Activated T-cell treated with anti-CD3 and anti-CD28 coated beads, Interleukin-2, amount 50 U/mL, for 24 hours (primary cell): ENCODE measurements around the gene NFE2L3.
"Not testable (repeated sequence)": the region's sequence is repeated elsewhere in the genome, so short reads cannot be mapped to it uniquely, and the experiment has no call there.

Source experiments
- DNase-seq: peaks from one replicate; pipeline ENCODE4 v3.0.0-alpha.2; 2020
- H3K27ac Mint-ChIP-seq: 2 replicates; pipeline ENCODE4 v1.8.0; 2020; ENCODE audit warnings: mild to moderate bottlenecking, mixed read lengths
- H3K27me3 Mint-ChIP-seq: 2 replicates; pipeline ENCODE4 v1.8.0; 2020; ENCODE audit warnings: mixed read lengths
- H3K36me3 Mint-ChIP-seq: 2 replicates; pipeline ENCODE4 v1.8.0; 2020; ENCODE audit warnings: low read depth, mixed read lengths
- H3K4me1 Mint-ChIP-seq: 2 replicates; pipeline ENCODE4 v1.8.0; 2020; ENCODE audit warnings: low read depth, mixed read lengths
- H3K4me3 Mint-ChIP-seq: 2 replicates; pipeline ENCODE4 v1.8.0; 2020; ENCODE audit warnings: mild to moderate bottlenecking, moderate library complexity, mixed read lengths
- H3K9me3 Mint-ChIP-seq: 2 replicates; pipeline ENCODE4 v1.8.0; 2020; ENCODE audit warnings: mixed read lengths

NFE2L3 gene

DNA sequence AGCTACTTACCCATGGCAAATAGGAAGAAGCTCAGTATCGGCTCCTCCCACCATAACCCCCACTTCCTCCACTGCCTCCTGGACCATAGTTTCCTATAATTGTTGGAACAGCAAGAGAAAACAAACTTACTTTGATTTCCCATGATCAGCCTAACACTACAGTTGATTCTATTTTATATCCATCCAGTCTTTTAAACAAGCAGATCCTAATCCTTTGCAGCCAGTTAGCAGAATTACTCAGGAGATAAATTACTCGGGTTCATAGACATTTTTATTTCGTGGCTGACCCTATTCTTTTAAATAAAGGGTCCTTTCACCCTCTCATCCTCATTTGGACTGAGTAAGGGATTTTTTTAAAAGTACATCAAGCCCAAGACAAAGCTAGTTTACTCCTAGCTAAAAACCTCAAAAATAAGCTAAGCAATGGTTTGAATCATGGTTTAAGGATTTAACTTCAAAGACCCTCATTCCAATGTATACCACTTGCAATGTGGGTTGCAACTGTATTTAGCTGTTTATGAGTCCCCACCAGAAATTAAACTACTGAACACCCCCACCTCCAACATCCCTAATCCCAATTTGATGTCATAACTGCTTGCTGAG, 40.6 kb downstream of the NFE2L3 start:
- Mint-ChIP-seq H3K9me3 (no peaks in the 10 kb centered on the region), H3K36me3 (peaks cover 100% of the 10 kb centered on the region), H3K4me1 (peaks cover 92% of the 10 kb centered on the region), H3K27me3 (no peaks in the 10 kb centered on the region), H3K4me3 (peak overlapping the region; percentile 100), H3K27ac (peak overlapping the region; percentile 96)
- no peak for DNase-seq

GRCh38 chr7:26193432-26194207, 41.6 kb downstream of the NFE2L3 start:
- H3K9me3 Mint-ChIP-seq = no peaks in the 10 kb centered on the region
- H3K4me1 Mint-ChIP-seq = peaks cover 81% of the 10 kb centered on the region
- H3K27me3 Mint-ChIP-seq = no peaks in the 10 kb centered on the region
- DNase-seq = no peak
- H3K4me3 Mint-ChIP-seq = peak overlapping the region; percentile 100
- peak overlapping the region; percentile 96 for H3K27ac Mint-ChIP-seq
- peaks cover 99% of the 10 kb centered on the region for H3K36me3 Mint-ChIP-seq

DNA sequence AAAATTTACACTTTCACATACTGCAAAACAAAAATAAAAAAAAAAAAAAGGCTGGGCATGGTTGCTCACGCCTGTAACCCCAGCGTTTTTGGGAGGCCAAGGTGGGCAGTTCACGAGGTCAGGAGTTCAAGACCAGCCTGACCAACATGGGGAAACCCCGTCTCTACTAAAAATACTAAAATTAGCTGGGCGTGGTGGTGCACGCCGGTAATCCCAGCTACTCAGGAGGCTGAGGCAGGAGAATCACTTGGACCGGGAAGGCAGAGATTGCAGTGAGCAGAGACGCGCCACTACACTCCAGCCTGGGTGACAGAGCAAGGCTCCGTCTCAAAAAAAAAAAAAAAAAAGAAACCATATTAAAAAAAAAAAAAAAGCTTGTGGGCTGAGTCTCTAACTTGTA, 42.8 kb downstream of the NFE2L3 start:
- Mint-ChIP-seq H3K36me3 (peaks cover 99% of the 10 kb centered on the region), H3K4me1 (peaks cover 70% of the 10 kb centered on the region), H3K27ac (peak overlapping the region; percentile 96), H3K4me3 (peak overlapping the region; percentile 100)
- not testable (repeated sequence) for H3K9me3 Mint-ChIP-seq, H3K27me3 Mint-ChIP-seq, DNase-seq

- Mint-ChIP-seq H3K9me3 (no peaks in the 10 kb centered on the region), H3K36me3 (peaks cover 99% of the 10 kb centered on the region), H3K4me1 (peaks cover 67% of the 10 kb centered on the region), H3K27ac (peak overlapping the region; percentile 96), H3K27me3 (no peaks in the 10 kb centered on the region), H3K4me3 (peak overlapping the region; percentile 100)
- no peak for DNase-seq
These were observed 43.2 kb downstream of the NFE2L3 start for GRCh38 chr7:26195182-26195581.

GRCh38 chr7:26195867-26196657, 44.1 kb downstream of the NFE2L3 start:
- Mint-ChIP-seq H3K4me1 (peaks cover 61% of the 10 kb centered on the region), H3K36me3 (peaks cover 96% of the 10 kb centered on the region), H3K27ac (peak overlapping the region; percentile 96), H3K27me3 (no peaks in the 10 kb centered on the region), H3K9me3 (no peaks in the 10 kb centered on the region), H3K4me3 (peak overlapping the region; percentile 100)
- DNase-seq = no peak

DNA sequence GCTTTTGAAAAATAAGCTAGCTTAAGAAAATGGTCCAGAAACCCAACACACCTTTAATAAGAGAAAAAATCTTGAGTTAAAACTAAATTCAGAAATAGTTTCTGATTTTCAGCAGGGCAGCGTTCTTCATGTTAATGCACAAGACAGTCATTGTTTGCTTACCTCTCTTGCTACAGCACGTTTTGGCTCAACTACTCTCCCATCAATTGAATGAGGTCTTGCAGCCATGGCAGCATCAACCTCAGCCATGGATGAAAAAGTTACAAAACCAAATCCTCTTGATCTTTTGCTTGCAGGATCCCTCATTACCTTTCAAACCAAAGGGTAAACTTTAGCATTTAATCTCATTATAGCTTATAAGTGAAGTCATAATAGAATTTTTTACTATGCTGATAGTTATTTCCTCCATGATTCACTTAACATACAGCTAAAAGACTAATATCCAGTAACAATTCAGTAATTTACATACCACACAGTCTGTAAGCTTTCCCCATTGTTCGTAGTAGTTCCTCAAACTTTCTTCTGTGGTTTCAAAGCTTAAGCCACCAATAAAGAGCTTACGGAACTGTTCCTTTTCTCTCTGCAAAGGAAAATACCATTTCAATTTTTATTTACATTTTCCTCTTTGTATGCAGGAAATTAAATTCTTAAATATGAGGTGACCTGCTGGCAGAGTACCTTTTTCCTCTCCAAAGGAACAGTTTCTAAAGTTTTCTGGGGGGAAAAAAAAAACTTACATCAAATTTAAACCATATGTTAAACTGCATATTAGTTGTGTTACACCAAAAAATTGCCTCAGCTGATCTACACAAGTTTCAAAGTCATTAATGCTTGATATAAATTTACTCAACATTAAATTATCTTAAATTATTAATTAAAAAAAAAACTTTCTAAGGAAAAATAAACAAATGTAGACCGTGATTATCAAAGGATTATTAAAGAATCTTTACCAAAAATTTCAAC, 45.4 kb downstream of the NFE2L3 start:
- Mint-ChIP-seq H3K4me1 (peaks cover 49% of the 10 kb centered on the region), H3K36me3 (peaks cover 86% of the 10 kb centered on the region)

GRCh38 chr7:26198133-26198780, 46.3 kb downstream of the NFE2L3 start:
- no peak for DNase-seq
- peak overlapping the region; percentile 100 for H3K27ac Mint-ChIP-seq
- H3K27me3 Mint-ChIP-seq = no peaks in the 10 kb centered on the region
- peaks cover 86% of the 10 kb centered on the region for H3K36me3 Mint-ChIP-seq
- H3K4me1 Mint-ChIP-seq = peaks cover 41% of the 10 kb centered on the region
- peak overlapping the region; percentile 100 for H3K4me3 Mint-ChIP-seq
- H3K9me3 Mint-ChIP-seq = no peaks in the 10 kb centered on the region

More for the DNA sequence above, 45.4 kb downstream of the NFE2L3 start:
- no peak for DNase-seq
- no peaks in the 10 kb centered on the region for H3K9me3 Mint-ChIP-seq
- H3K27me3 Mint-ChIP-seq = no peaks in the 10 kb centered on the region
- H3K27ac Mint-ChIP-seq = peak overlapping the region; percentile 100
- peak overlapping the region; percentile 100 for H3K4me3 Mint-ChIP-seq

DNA sequence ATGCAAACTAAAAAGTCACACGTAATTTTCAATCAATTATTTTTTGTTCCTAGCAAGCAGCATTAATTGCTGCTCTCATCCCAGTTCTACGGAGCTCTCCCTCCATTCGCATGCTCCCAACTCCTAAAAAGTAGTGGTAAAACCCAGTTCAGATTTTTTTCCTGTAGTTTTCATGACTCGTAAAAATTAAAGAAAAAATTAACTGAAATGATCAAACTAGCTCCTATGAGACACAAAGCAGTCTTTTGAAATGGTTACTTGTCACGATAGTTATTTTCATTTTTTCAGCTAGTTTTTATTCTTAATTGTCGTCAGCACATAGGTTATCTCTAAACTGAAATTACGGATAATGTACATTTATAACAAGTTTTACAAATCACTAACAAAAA, 46.8 kb downstream of the NFE2L3 start:
- H3K4me3 Mint-ChIP-seq = peak overlapping the region; percentile 100
- H3K9me3 Mint-ChIP-seq = no peaks in the 10 kb centered on the region
- H3K27ac Mint-ChIP-seq = peak overlapping the region; percentile 100
- H3K36me3 Mint-ChIP-seq = peaks cover 86% of the 10 kb centered on the region
- H3K27me3 Mint-ChIP-seq = no peaks in the 10 kb centered on the region
- peaks cover 38% of the 10 kb centered on the region for H3K4me1 Mint-ChIP-seq
- no peak for DNase-seq

- peak overlapping the region; percentile 100 for H3K27ac Mint-ChIP-seq
- H3K4me3 Mint-ChIP-seq = peak overlapping the region; percentile 100
- H3K9me3 Mint-ChIP-seq = no peaks in the 10 kb centered on the region
- DNase-seq = peak; percentile 73
- H3K27me3 Mint-ChIP-seq = no peaks in the 10 kb centered on the region
- H3K4me1 Mint-ChIP-seq = peaks cover 36% of the 10 kb centered on the region
- H3K36me3 Mint-ChIP-seq = peaks cover 86% of the 10 kb centered on the region
These were observed 47.5 kb downstream of the NFE2L3 start for GRCh38 chr7:26199301-26200037.

- Mint-ChIP-seq H3K36me3 (peaks cover 86% of the 10 kb centered on the region), H3K27ac (peak overlapping the region; percentile 100), H3K27me3 (no peaks in the 10 kb centered on the region), H3K4me1 (peaks cover 38% of the 10 kb centered on the region), H3K4me3 (peak overlapping the region; percentile 100), H3K9me3 (no peaks in the 10 kb centered on the region)
- peak; percentile 89 for DNase-seq
These were observed 48.0 kb downstream of the NFE2L3 start for GRCh38 chr7:26200038-26200443.

DNA sequence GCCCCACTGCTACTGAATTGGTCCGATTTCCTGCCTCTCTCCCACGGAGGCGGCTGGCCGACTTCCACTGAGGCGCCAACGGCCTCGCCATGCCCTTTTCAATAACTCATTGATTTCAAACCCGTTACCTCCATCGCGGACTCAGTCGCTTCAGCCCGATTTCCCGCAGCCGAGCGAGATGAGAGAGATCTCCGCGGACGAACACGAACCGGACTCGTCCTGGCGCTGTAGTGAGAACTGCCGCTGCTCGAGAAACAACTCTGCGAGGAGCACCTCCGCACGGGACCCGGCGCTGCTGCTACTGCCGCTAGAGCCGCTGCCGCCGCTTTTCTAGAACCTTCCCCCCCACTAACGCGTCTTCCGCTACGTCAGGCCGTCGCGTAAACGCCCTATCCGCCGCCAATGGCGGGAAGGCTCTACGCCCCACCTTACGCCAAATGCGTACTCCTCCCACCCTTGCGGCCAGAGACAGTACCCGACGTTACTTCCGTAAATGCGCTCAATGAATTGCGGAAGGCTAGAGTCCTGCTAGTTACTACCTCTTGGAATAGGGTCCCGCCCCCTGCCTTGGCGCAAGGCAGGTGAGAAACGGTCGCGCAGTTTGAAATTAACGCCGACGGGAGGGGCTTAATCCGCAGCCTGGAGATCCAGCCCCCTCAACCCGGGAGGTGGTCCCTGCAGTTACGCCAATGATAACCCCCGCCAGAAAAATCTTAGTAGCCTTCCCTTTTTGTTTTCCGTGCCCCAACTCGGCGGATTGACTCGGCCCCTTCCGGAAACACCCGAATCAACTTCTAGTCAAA, 48.6 kb downstream of the NFE2L3 start, which contains the start of gene HNRNPA2B1:
Gene HNRNPA2B1 (minus strand): TSS at position 303 of the 803 bp plus-strand sequence. CDS start 169 bp downstream, at position 134.
- Mint-ChIP-seq H3K4me1 (peaks cover 39% of the 10 kb centered on the region), H3K9me3 (no peaks in the 10 kb centered on the region), H3K36me3 (peaks cover 86% of the 10 kb centered on the region), H3K27ac (peak within 1 kb of the TSS; percentile 100), H3K27me3 (no peaks in the 10 kb centered on the region), H3K4me3 (peak within 1 kb of the TSS; percentile 100)
- DNase-seq = peak; percentile 100
